ENCODE results near the gene CTNND2. TPM values are rescaled to one million over a fixed set of nuclear protein-coding genes. Genes with fewer than 3 reads are reported as not detected.
A peak's percentile ranks its signal among the peaks of the same experiment; 100 is the strongest.

The CTNND2 gene
- total RNA-seq, 1 experiment from 2014 or later: not detected

GRCh38 chr5:11048760-11049159, 855.5 kb downstream of the CTNND2 start:
- Histone ChIP-seq H3K4me3 (ENCODE audit: low read depth, low read length, poor library complexity, severe bottlenecking) (no peak overlapping the region), H3K4me1 (ENCODE audit: insufficient read depth, low read length, poor library complexity, severe bottlenecking) (no peaks in the 10 kb centered on the region), H3K36me3 (ENCODE audit: insufficient read depth, low read length, poor library complexity, severe bottlenecking) (no peaks in the 10 kb centered on the region), H3K9me3 (ENCODE audit: low read depth, low read length, poor library complexity, severe bottlenecking) (no peaks in the 10 kb centered on the region), H3K27ac (ENCODE audit: low read depth, low read length, poor library complexity, severe bottlenecking) (no peak overlapping the region), H3K27me3 (replicated peaks; ENCODE audit: insufficient read depth, low read depth, low read length, poor library complexity) (peaks cover 5% of the 10 kb centered on the region)
- TF ChIP-seq CTCF (conservative IDR thresholded peaks at IDR 0.05; ENCODE audit: low read depth, low read length) (0 out of 2 replicates have a peak, but pooled peaks have one; percentile 19), EZH2 (IDR thresholded peaks at IDR 0.05; ENCODE audit: borderline replicate concordance, low read depth, low read length, poor library complexity, severe bottlenecking) (no peak)
- ChIA-PET POLR2A (ENCODE audit: low non-redundant PET) (no interaction called here), CTCF (no interaction called here)
- BruUV-seq (replicated peaks): no TSS peak
- intact Hi-C loops (cut with micrococcal nuclease; ENCODE audit: unreplicated experiment): loop anchor here (5.0 kb wide), 1 partner anchor 181 kb away; no protein-coding TSS in a partner anchor
- DNase-seq (ENCODE audit: low spot score): peak; percentile 9

GRCh38 chr5:11047625-11048024, 856.6 kb downstream of the CTNND2 start:
- no peak overlapping the region for H3K27ac ChIP-seq (ENCODE audit: low read depth, low read length, poor library complexity, severe bottlenecking)
- no peak for DNase-seq (ENCODE audit: low spot score)
- intact Hi-C loops (cut with micrococcal nuclease; ENCODE audit: unreplicated experiment): loop anchor here (5.0 kb wide), 1 partner anchor 180 kb away; no protein-coding TSS in a partner anchor
- no TSS peak for BruUV-seq (replicated peaks)
- no peaks in the 10 kb centered on the region for H3K4me1 ChIP-seq (ENCODE audit: insufficient read depth, low read length, poor library complexity, severe bottlenecking)
- ChIA-PET POLR2A (ENCODE audit: low non-redundant PET) (no interaction called here), CTCF (no interaction called here)
- TF ChIP-seq EZH2 (IDR thresholded peaks at IDR 0.05; ENCODE audit: borderline replicate concordance, low read depth, low read length, poor library complexity, severe bottlenecking): no peak
- no peak for TF ChIP-seq CTCF (conservative IDR thresholded peaks at IDR 0.05; ENCODE audit: low read depth, low read length)
- H3K9me3 ChIP-seq (ENCODE audit: low read depth, low read length, poor library complexity, severe bottlenecking): no peaks in the 10 kb centered on the region
- H3K4me3 ChIP-seq (ENCODE audit: low read depth, low read length, poor library complexity, severe bottlenecking): no peak overlapping the region
- no peaks in the 10 kb centered on the region for H3K27me3 ChIP-seq (replicated peaks; ENCODE audit: insufficient read depth, low read depth, low read length, poor library complexity)
- no peaks in the 10 kb centered on the region for H3K36me3 ChIP-seq (ENCODE audit: insufficient read depth, low read length, poor library complexity, severe bottlenecking)

GRCh38 chr5:11047030-11047429, 857.2 kb downstream of the CTNND2 start:
- Histone ChIP-seq H3K4me3 (ENCODE audit: low read depth, low read length, poor library complexity, severe bottlenecking) (no peak overlapping the region), H3K36me3 (ENCODE audit: insufficient read depth, low read length, poor library complexity, severe bottlenecking) (no peaks in the 10 kb centered on the region), H3K4me1 (ENCODE audit: insufficient read depth, low read length, poor library complexity, severe bottlenecking) (no peaks in the 10 kb centered on the region), H3K9me3 (ENCODE audit: low read depth, low read length, poor library complexity, severe bottlenecking) (no peaks in the 10 kb centered on the region), H3K27me3 (replicated peaks; ENCODE audit: insufficient read depth, low read depth, low read length, poor library complexity) (no peaks in the 10 kb centered on the region), H3K27ac (ENCODE audit: low read depth, low read length, poor library complexity, severe bottlenecking) (no peak overlapping the region)
- no TSS peak for BruUV-seq (replicated peaks)
- POLR2A ChIA-PET (ENCODE audit: low non-redundant PET): no interaction called here
- no peak for TF ChIP-seq EZH2 (IDR thresholded peaks at IDR 0.05; ENCODE audit: borderline replicate concordance, low read depth, low read length, poor library complexity, severe bottlenecking)
- no peak for TF ChIP-seq CTCF (conservative IDR thresholded peaks at IDR 0.05; ENCODE audit: low read depth, low read length)
- CTCF ChIA-PET: no interaction called here
- intact Hi-C loops (cut with micrococcal nuclease; ENCODE audit: unreplicated experiment): loop anchor here (5.0 kb wide), 1 partner anchor 180 kb away; no protein-coding TSS in a partner anchor
- DNase-seq (ENCODE audit: low spot score): no peak

Measured in A673 (cell line).